ENCODE results near the gene SORCS3.

The SORCS3 gene

DNA sequence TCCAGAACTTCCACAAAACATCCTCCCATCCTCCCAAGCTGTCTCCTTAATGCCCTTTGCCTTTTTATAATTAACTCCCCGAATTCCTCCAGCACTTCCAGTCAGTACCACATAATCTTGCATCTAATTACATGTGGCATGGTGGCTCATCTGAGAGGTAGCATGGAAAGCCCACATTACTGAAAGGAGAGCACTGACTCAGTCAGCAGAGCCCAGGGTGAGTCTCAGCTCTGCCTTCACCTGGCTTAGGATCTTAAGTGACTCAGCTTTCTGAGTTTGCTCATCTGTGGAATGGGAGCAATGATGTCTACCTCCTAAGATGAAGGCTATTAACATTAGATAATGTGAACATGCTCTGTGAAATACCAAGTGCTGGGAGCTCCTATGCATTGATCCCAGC lies 433.9 kb downstream of the SORCS3 start:
- no peaks in the 10 kb centered on the region for H3K9me3 Mint-ChIP-seq
- no peaks in the 10 kb centered on the region for H3K36me3 Mint-ChIP-seq (ENCODE audit: low read depth)
- H3K4me3 Mint-ChIP-seq, result no peak overlapping the region
- no peak for DNase-seq
- no peaks in the 10 kb centered on the region for H3K4me1 Mint-ChIP-seq
- no peak for ATAC-seq
- no peaks in the 10 kb centered on the region for H3K27me3 Mint-ChIP-seq
- H3K27ac Mint-ChIP-seq, result no peak overlapping the region

DNA sequence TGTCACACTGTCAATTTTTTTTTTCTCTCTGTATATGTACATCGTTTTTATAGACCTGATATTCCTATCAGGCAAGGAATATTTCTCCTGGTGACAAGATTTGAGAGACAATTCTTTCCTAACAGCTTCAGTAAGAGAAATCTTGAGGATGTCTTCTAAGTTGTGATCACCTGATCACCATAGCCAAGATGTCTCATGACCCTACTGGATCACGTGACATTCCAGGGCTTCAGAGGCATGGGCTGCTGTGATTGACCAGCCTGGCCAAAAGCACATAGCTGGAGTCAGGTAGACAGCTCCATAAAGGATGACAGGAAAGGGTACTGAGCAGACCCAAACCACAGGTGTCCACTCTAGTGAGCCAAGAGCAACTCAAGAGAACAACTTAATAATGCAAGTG lies 444.9 kb downstream of the SORCS3 start:
- Mint-ChIP-seq H3K27ac (no peak overlapping the region), H3K9me3 (no peaks in the 10 kb centered on the region), H3K4me1 (no peaks in the 10 kb centered on the region), H3K4me3 (no peak overlapping the region), H3K36me3 (ENCODE audit: low read depth) (no peaks in the 10 kb centered on the region), H3K27me3 (peaks cover 2% of the 10 kb centered on the region)
- no peak for ATAC-seq
- DNase-seq, result no peak

GRCh38 chr10:105094048-105094447 lies 453.0 kb downstream of the SORCS3 start:
- H3K4me1 Mint-ChIP-seq, result no peaks in the 10 kb centered on the region
- no peak for ATAC-seq
- H3K36me3 Mint-ChIP-seq (ENCODE audit: low read depth), result no peaks in the 10 kb centered on the region
- no peaks in the 10 kb centered on the region for H3K9me3 Mint-ChIP-seq
- no peak for DNase-seq
- peaks cover 2% of the 10 kb centered on the region for H3K27me3 Mint-ChIP-seq
- H3K4me3 Mint-ChIP-seq, result no peak overlapping the region
- no peak overlapping the region for H3K27ac Mint-ChIP-seq

DNA sequence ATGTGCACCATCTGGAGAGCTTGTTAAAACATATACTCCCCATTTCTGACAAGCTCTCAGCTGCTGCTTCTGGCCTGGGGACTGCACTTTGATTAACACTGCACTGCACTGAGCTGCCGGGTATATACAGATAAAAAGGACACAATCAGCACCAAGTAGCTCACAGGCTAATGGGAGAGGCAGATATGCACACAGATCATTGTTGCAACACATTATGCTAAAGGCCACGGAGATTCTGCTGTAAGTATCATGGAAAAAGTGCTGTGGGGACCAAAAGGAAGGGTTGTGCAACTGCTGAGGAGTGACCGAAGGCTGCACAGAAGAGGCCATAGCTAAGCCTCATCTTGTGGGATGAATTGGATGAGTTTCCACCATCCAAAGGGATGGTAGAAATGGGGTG lies 455.2 kb downstream of the SORCS3 start:
- no peak overlapping the region for H3K27ac Mint-ChIP-seq
- H3K36me3 Mint-ChIP-seq (ENCODE audit: low read depth), result no peaks in the 10 kb centered on the region
- H3K4me1 Mint-ChIP-seq, result no peaks in the 10 kb centered on the region
- H3K9me3 Mint-ChIP-seq, result no peaks in the 10 kb centered on the region
- H3K4me3 Mint-ChIP-seq, result no peak overlapping the region
- DNase-seq (no peak), ATAC-seq (no peak)
- no peaks in the 10 kb centered on the region for H3K27me3 Mint-ChIP-seq

- no peaks in the 10 kb centered on the region for H3K27me3 Mint-ChIP-seq
- H3K27ac Mint-ChIP-seq, result no peak overlapping the region
- H3K4me3 Mint-ChIP-seq, result no peak overlapping the region
- no peak for ATAC-seq
- peaks cover 8% of the 10 kb centered on the region for H3K9me3 Mint-ChIP-seq
- H3K4me1 Mint-ChIP-seq, result no peaks in the 10 kb centered on the region
- no peak for DNase-seq
- H3K36me3 Mint-ChIP-seq (ENCODE audit: low read depth), result no peaks in the 10 kb centered on the region
These were observed 461.9 kb downstream of the SORCS3 start for GRCh38 chr10:105102977-105103376.

- Mint-ChIP-seq H3K27me3 (no peaks in the 10 kb centered on the region), H3K4me1 (no peaks in the 10 kb centered on the region), H3K9me3 (peaks cover 8% of the 10 kb centered on the region), H3K27ac (no peak overlapping the region), H3K36me3 (ENCODE audit: low read depth) (no peaks in the 10 kb centered on the region), H3K4me3 (no peak overlapping the region)
- ATAC-seq, result no peak
- DNase-seq, result no peak
These were observed 463.2 kb downstream of the SORCS3 start for GRCh38 chr10:105104297-105104696.

DNA sequence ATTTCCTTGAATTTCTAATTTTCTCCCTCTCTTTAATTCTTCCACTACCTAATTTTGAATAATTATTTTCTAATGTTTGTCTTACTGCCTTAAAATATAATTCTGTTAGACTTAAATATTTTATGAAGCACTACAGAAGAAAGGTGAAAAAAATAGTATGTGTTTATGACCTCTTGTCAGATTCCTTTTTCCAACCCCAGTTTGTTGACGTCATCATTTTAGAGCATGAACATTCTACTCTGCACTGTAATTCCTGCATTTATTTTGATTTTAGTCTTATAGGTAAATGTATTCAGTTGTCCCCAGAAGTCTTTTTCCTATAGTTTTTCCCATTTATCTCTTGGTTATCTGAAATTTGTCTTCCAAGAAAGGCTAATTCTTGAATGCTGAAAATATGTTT lies 468.1 kb downstream of the SORCS3 start:
- ATAC-seq (no peak), DNase-seq (no peak)
- Mint-ChIP-seq H3K9me3 (peaks cover 5% of the 10 kb centered on the region), H3K36me3 (ENCODE audit: low read depth) (no peaks in the 10 kb centered on the region), H3K4me3 (no peak overlapping the region), H3K27ac (no peak overlapping the region), H3K27me3 (no peaks in the 10 kb centered on the region), H3K4me1 (no peaks in the 10 kb centered on the region)

DNA sequence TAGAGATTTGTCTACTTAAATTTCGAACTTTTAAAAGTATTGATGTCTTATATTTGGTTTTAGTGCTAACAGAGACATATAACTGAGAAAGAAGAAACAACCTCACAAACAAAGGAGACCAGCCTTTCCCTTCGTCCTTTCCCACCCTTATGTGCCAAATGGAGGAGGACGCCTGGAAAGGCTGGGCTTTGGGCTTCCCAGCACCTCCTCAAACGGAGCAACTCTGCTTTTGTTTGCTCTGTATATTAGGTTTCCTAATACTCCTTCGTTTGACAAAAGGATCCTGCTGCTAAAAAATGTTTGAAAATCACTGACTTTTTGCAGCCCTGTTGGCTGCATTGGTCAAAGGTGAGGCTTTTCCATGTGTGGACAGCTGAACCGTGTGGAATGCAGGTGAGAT lies 471.8 kb downstream of the SORCS3 start:
- H3K4me1 Mint-ChIP-seq, result no peaks in the 10 kb centered on the region
- no peaks in the 10 kb centered on the region for H3K27me3 Mint-ChIP-seq
- DNase-seq (no peak), ATAC-seq (no peak)
- H3K9me3 Mint-ChIP-seq, result no peaks in the 10 kb centered on the region
- no peaks in the 10 kb centered on the region for H3K36me3 Mint-ChIP-seq (ENCODE audit: low read depth)
- no peak overlapping the region for H3K4me3 Mint-ChIP-seq
- H3K27ac Mint-ChIP-seq, result no peak overlapping the region

DNA sequence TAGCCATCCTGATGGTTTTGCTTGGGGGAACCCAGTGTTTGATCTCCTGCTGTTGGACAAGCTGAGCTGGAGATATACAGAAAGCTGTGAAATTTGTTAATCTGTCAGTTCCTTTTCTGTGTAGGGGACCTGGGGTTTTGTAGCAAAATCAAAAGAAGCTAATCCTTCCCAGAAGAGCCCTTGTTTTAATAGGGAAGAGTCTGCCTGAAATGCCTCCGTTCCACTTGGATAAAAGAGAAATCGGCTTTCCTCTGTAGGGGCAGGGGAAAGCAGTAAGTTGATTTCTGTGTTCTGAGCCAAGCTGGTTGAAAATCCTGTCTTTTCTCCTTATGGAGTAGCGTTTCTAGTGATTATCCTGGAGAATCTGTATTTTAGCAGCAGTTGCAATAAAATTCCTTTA lies 472.6 kb downstream of the SORCS3 start:
- Mint-ChIP-seq H3K4me1 (no peaks in the 10 kb centered on the region), H3K36me3 (ENCODE audit: low read depth) (no peaks in the 10 kb centered on the region), H3K27me3 (no peaks in the 10 kb centered on the region), H3K27ac (no peak overlapping the region), H3K4me3 (no peak overlapping the region), H3K9me3 (no peaks in the 10 kb centered on the region)
- no peak for ATAC-seq
- no peak for DNase-seq

DNA sequence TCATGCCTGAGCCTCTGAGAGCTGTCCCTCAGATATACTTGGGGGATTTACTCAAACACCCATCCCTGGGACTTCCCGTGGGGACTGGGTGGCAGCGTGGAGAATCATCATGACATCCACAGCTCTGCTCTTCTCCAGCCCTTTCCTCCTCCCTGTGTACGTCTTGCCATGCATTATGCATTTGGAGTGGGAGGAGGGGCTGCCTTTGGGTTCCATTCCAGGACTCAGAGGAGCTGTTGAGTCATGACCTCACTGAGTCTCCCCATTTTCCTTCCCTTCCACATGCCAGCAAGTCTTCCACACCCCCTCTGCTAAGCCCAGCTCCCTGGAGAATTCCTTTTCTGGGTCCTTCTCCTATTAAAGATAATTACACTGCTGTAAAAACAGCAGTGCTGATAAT lies 480.7 kb downstream of the SORCS3 start:
- DNase-seq, result no peak
- H3K27ac Mint-ChIP-seq, result no peak overlapping the region
- no peak for ATAC-seq
- H3K4me3 Mint-ChIP-seq, result no peak overlapping the region
- H3K36me3 Mint-ChIP-seq (ENCODE audit: low read depth), result no peaks in the 10 kb centered on the region
- no peaks in the 10 kb centered on the region for H3K4me1 Mint-ChIP-seq
- no peaks in the 10 kb centered on the region for H3K27me3 Mint-ChIP-seq
- H3K9me3 Mint-ChIP-seq, result no peaks in the 10 kb centered on the region

DNA sequence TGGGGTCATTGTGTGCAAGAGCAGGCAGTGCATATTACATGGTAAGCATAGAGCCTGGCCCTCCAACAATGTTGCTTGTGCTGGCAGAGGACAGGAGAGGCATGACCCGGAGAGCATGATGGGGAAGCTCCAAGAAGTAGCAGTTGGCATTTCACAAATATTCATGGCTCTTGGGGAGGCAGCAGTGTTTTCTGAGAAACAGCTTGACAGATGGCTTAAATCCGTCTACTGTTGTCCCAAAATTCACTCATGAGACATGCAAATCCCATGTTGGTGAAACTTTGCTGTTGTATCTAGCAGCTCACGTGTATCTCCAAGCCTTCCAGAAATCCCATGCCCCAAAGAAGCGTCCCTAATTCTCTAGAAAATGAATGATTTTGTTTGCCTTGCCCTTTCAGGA lies 487.0 kb downstream of the SORCS3 start:
- Mint-ChIP-seq H3K4me3 (no peak overlapping the region), H3K27me3 (no peaks in the 10 kb centered on the region), H3K36me3 (ENCODE audit: low read depth) (no peaks in the 10 kb centered on the region), H3K27ac (no peak overlapping the region), H3K9me3 (no peaks in the 10 kb centered on the region), H3K4me1 (no peaks in the 10 kb centered on the region)
- ATAC-seq (no peak), DNase-seq (no peak)

DNA sequence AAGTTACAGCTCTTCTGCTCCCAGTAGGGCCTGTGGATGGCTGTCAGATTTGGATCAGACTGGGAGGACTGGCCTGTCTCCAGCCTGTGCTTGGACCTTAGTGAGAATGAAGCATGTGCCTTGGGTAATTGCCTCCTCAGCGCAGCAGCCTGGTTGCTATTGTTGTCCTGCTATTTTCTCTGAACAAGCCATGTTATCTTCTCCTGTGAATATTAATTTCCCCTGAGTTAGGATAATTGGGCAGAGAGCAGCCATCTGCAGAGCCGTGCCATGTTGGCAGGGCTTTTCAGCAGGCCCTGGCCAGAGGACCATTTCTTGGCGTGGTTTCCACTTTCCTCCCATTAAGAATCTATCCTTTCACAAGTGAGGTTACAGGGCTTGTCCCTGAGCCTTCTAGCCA lies 497.3 kb downstream of the SORCS3 start:
- no peak for DNase-seq

GRCh38 chr10:105139363-105139896 lies 498.3 kb downstream of the SORCS3 start:
- Mint-ChIP-seq H3K9me3 (no peaks in the 10 kb centered on the region), H3K4me1 (no peaks in the 10 kb centered on the region), H3K4me3 (no peak overlapping the region), H3K36me3 (ENCODE audit: low read depth) (no peaks in the 10 kb centered on the region), H3K27me3 (no peaks in the 10 kb centered on the region), H3K27ac (no peak overlapping the region)
- ATAC-seq (no peak), DNase-seq (no peak)

More for the DNA sequence above, 497.3 kb downstream of the SORCS3 start:
- no peak for ATAC-seq
- no peak overlapping the region for H3K4me3 Mint-ChIP-seq
- H3K36me3 Mint-ChIP-seq (ENCODE audit: low read depth), result no peaks in the 10 kb centered on the region
- H3K27me3 Mint-ChIP-seq, result no peaks in the 10 kb centered on the region
- H3K9me3 Mint-ChIP-seq, result no peaks in the 10 kb centered on the region
- no peak overlapping the region for H3K27ac Mint-ChIP-seq
- no peaks in the 10 kb centered on the region for H3K4me1 Mint-ChIP-seq

DNA sequence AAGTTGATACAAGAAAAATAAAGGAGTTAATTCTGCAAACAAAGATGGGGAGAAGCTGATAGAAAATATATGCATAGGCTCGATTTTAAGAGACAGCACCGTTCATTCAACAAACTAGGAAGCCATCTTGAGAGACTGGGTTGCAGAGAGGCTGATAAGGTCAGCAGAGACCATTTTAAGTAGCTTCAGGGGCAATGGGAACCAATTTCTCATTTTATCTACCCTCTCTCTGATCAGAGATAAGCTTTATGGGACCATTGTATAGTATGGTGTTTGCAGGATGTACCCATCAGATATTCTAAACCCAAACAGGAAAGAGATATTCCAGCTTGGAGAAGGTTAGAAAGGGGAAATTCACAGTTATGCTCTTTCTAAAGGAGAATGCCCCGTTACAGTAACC lies 499.5 kb downstream of the SORCS3 start:
- Mint-ChIP-seq H3K4me3 (no peak overlapping the region), H3K27ac (no peak overlapping the region), H3K9me3 (no peaks in the 10 kb centered on the region), H3K4me1 (no peaks in the 10 kb centered on the region), H3K36me3 (ENCODE audit: low read depth) (no peaks in the 10 kb centered on the region), H3K27me3 (no peaks in the 10 kb centered on the region)
- no peak for DNase-seq
- ATAC-seq, result no peak

DNA sequence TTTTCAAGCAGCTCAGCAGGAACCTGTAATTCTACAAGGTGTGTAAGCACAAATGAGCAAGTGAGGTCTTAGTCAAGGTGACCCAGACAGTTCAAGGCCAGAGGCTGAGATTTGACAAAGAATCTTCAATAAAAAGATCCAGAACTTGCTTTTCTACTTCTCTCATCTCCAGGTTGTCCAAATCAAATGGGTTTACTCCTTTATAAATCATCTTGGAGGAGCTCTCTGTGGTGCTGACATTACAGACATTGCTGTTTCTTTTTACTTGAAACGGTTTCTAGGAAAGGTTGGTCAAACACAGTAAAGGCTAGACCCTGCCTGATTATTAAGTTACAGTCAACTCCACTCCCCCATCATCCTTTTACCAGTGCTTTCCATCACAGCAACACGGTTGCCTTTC lies 504.6 kb downstream of the SORCS3 start:
- no peaks in the 10 kb centered on the region for H3K9me3 Mint-ChIP-seq
- DNase-seq (no peak), ATAC-seq (no peak)
- H3K27ac Mint-ChIP-seq, result no peak overlapping the region
- no peaks in the 10 kb centered on the region for H3K36me3 Mint-ChIP-seq (ENCODE audit: low read depth)
- H3K4me1 Mint-ChIP-seq, result no peaks in the 10 kb centered on the region
- H3K4me3 Mint-ChIP-seq, result no peak overlapping the region
- H3K27me3 Mint-ChIP-seq, result no peaks in the 10 kb centered on the region

DNA sequence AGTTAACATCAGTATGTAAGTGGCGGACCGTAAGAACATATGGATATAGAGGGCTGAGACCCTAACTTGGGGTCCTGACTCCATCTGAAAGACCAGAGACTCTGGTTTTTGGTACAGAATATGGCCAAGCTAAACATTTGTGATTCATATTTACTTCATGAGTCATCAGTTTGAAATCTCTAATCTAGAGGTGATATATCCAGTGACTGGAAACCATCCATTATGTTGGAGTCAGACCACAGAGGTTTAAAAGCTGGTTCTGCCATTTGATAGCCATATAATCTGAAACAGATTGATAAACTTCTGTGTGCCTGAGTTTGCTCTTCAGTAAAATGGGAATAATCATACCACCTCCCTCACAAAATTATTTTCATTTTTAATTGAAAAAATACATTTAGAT lies 505.3 kb downstream of the SORCS3 start:
- no peak for ATAC-seq
- Mint-ChIP-seq H3K36me3 (ENCODE audit: low read depth) (no peaks in the 10 kb centered on the region), H3K9me3 (no peaks in the 10 kb centered on the region), H3K27me3 (no peaks in the 10 kb centered on the region), H3K4me1 (no peaks in the 10 kb centered on the region), H3K4me3 (no peak overlapping the region), H3K27ac (no peak overlapping the region)
- no peak for DNase-seq
